ENCODE data around the gene ARHGDIB. TPM values are rescaled to one million over a fixed set of nuclear protein-coding genes. Genes with fewer than 3 reads are reported as not detected.

Gene ARHGDIB
- total RNA-seq, 1 experiment from 2014 or later = 4.3 TPM

DNA sequence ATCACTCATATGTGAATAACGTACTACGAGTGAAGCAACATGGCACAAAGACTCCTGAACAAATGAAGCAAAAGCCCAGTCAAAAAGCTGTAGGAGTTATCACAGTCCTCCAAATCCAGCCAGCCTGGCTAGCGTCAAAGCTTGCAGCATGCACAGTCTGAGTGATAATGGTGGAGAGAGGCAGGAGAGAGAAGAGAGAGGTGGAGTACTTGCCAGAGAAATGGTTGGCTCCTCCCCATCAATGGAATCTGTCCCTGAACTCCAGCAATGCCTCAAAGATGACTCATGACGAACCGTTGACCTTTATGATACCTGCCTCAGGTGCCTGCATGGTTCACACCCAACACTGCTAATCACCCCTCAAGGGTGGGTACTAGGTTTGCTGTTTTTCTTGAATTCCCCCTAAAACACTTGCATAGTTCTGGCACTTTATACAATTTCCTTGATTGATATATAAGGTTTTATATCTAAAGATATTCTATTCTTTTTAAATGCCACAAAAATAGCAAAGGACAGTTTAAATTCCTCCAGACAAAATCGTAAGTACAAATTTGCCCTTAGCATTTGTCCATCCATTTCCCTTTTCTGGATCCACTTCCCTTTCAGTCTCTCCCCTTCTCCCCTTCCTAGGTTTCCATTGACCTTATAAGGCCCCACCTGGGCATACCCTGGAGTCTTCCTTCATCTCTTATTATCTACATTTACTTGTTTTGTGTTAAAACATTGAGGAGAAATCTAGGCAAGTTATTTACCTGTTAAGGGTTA is 10.2 kb downstream of the ARHGDIB start:
- Histone ChIP-seq H3K9me2 (ENCODE audit: insufficient read depth) (no peaks in the 10 kb centered on the region; the same call in 1 of the 2 replicates), H4K20me1 (ENCODE audit: insufficient read depth) (no peaks in the 10 kb centered on the region), H3K9me3 (ENCODE audit: control insufficient read depth in 1 of 2, insufficient read depth in 1 of 2, low read depth in 1 of 2, low read length in 2 of 2) (no peaks in the 10 kb centered on the region), H3K79me2 (ENCODE audit: insufficient read depth, low read length) (no peaks in the 10 kb centered on the region), H3K4me3 (replicated peaks in 1 of 2; ENCODE audit: low read depth in 1 of 2, low read length in 2 of 2) (0 out of 4 replicates have a peak overlapping the region, but pooled peaks of 1 of the 2 experiments have one; percentile 5), H3K4me2 (ENCODE audit: low read length) (peak overlapping the region; percentile 65), H3K27me3 (ENCODE audit: insufficient read depth, low read length) (no peaks in the 10 kb centered on the region), H3K36me3 (ENCODE audit: control insufficient read depth in 1 of 2, insufficient read depth in 2 of 2, low read length in 2 of 2) (no peaks in the 10 kb centered on the region), H2AFZ (ENCODE audit: low read depth, low read length, poor library complexity, severe bottlenecking) (peak overlapping the region; percentile 87), H3K27ac (ENCODE audit: low read depth, low read length) (no peak overlapping the region), H3K4me1 (ENCODE audit: control insufficient read depth in 1 of 2, insufficient read depth in 2 of 2, low read length in 2 of 2) (peaks cover 20 to 48% of the 10 kb centered on the region in 2 experiments), H3K9ac (ENCODE audit: low read length) (peak overlapping the region; percentile 13; the same call in 1 of the 2 replicates)
- DNase-seq (ENCODE audit: low read depth, low spot score) (peak; percentile 68), ATAC-seq (peak; percentile 94)
- CTCF ChIA-PET = no interaction called here
- no TSS peak for BruUV-seq (replicated peaks)
- RAD21 ChIA-PET (ENCODE audit: low non-redundant PET in 1 of 2, low total read pairs in 2 of 2, uncharacterized antibody in 2 of 2, unreplicated experiment in 2 of 2) = no interaction called here
- POLR2A ChIA-PET = no interaction called here
- intact Hi-C loops (cut with micrococcal nuclease) = no loop called here
- TF ChIP-seq EGR1 (IDR thresholded peaks at IDR 0.05; ENCODE audit: low read depth) (no peak), JUND (IDR thresholded peaks at IDR 0.05) (peak; percentile 63; the same call in 1 of the 2 replicates), POLR2A (IDR thresholded peaks at IDR 0.05; ENCODE audit: borderline replicate concordance, extremely low read depth, insufficient read depth, insufficient read length) (no peak), ELF1 (IDR thresholded peaks at IDR 0.05; ENCODE audit: borderline replicate concordance, low read depth) (no peak), CEBPB (IDR thresholded peaks at IDR 0.05; ENCODE audit: low read depth) (no peak), EZH2phosphoT487 (IDR thresholded peaks at IDR 0.05; ENCODE audit: borderline replicate concordance) (no peak), FOSL1 (IDR thresholded peaks at IDR 0.05; ENCODE audit: low read depth) (peak; percentile 68), RAD21 (IDR thresholded peaks at IDR 0.05; ENCODE audit: low read depth) (no peak), ZNF274 (IDR thresholded peaks at IDR 0.05; ENCODE audit: low read depth, low read length) (no peak), POLR2AphosphoS5 (IDR thresholded peaks at IDR 0.05; ENCODE audit: low read depth, low read length) (no peak), ZFX (IDR thresholded peaks at IDR 0.05) (no peak), SRF (IDR thresholded peaks at IDR 0.05; ENCODE audit: low read depth) (no peak), YY1 (IDR thresholded peaks at IDR 0.05; ENCODE audit: extremely low read depth, insufficient replicate concordance, low read depth, low read length) (peak; percentile 12), EZH2 (IDR thresholded peaks at IDR 0.05) (no peak), ZBTB33 (IDR thresholded peaks at IDR 0.05; ENCODE audit: extremely low read depth, insufficient replicate concordance, low read length) (no peak), TCF7L2 (IDR thresholded peaks at IDR 0.05; ENCODE audit: borderline replicate concordance, extremely low read depth, insufficient read depth, insufficient read length) (no peak), SP1 (IDR thresholded peaks at IDR 0.05; ENCODE audit: low read depth) (peak; percentile 40; the same call in 1 of the 2 replicates), MAX (IDR thresholded peaks at IDR 0.05) (peak; percentile 77)
- TF ChIP-seq, protein P1, sequence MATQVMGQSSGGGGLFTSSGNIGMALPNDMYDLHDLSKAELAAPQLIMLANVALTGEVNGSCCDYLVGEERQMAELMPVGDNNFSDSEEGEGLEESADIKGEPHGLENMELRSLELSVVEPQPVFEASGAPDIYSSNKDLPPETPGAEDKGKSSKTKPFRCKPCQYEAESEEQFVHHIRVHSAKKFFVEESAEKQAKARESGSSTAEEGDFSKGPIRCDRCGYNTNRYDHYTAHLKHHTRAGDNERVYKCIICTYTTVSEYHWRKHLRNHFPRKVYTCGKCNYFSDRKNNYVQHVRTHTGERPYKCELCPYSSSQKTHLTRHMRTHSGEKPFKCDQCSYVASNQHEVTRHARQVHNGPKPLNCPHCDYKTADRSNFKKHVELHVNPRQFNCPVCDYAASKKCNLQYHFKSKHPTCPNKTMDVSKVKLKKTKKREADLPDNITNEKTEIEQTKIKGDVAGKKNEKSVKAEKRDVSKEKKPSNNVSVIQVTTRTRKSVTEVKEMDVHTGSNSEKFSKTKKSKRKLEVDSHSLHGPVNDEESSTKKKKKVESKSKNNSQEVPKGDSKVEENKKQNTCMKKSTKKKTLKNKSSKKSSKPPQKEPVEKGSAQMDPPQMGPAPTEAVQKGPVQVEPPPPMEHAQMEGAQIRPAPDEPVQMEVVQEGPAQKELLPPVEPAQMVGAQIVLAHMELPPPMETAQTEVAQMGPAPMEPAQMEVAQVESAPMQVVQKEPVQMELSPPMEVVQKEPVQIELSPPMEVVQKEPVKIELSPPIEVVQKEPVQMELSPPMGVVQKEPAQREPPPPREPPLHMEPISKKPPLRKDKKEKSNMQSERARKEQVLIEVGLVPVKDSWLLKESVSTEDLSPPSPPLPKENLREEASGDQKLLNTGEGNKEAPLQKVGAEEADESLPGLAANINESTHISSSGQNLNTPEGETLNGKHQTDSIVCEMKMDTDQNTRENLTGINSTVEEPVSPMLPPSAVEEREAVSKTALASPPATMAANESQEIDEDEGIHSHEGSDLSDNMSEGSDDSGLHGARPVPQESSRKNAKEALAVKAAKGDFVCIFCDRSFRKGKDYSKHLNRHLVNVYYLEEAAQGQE (IDR thresholded peaks at IDR 0.05; ENCODE audit: low read depth) = no peak
- TF ChIP-seq, protein P2, sequence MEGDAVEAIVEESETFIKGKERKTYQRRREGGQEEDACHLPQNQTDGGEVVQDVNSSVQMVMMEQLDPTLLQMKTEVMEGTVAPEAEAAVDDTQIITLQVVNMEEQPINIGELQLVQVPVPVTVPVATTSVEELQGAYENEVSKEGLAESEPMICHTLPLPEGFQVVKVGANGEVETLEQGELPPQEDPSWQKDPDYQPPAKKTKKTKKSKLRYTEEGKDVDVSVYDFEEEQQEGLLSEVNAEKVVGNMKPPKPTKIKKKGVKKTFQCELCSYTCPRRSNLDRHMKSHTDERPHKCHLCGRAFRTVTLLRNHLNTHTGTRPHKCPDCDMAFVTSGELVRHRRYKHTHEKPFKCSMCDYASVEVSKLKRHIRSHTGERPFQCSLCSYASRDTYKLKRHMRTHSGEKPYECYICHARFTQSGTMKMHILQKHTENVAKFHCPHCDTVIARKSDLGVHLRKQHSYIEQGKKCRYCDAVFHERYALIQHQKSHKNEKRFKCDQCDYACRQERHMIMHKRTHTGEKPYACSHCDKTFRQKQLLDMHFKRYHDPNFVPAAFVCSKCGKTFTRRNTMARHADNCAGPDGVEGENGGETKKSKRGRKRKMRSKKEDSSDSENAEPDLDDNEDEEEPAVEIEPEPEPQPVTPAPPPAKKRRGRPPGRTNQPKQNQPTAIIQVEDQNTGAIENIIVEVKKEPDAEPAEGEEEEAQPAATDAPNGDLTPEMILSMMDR (IDR thresholded peaks at IDR 0.05 in 2 of 3, conservative IDR thresholded peaks at IDR 0.05 in 1 of 3; ENCODE audit: borderline replicate concordance in 1 of 3, insufficient read depth in 1 of 3, low read depth in 2 of 3, low read length in 2 of 3) = no peak
